Activated naive CD8-positive, alpha-beta T cell treated with anti-CD3 and anti-CD28 coated beads, Interleukin-2, amount 50 U/mL, for 24 hours (primary cell): ENCODE measurements around the gene GALK2.
"Not testable (repeated sequence)": the region's sequence is repeated elsewhere in the genome, so short reads cannot be mapped to it uniquely, and the experiment has no call there.

Experiments used
- ATAC-seq: fragments of 150-1000 bp; cut with Tn5 transposase; one replicate; pipeline ENCODE4 v1.10.0; 2021
- DNase-seq: peaks from one replicate; pipeline ENCODE4 v3.0.0; 2021
- H3K27ac Mint-ChIP-seq: one replicate; pipeline ENCODE4 v1.8.0; 2021; ENCODE audit warnings: mild to moderate bottlenecking, mixed read lengths
- H3K27me3 Mint-ChIP-seq: one replicate; pipeline ENCODE4 v1.8.0; 2021; ENCODE audit warnings: mixed read lengths
- H3K36me3 Mint-ChIP-seq: one replicate; pipeline ENCODE4 v1.8.0; 2021; ENCODE audit warnings: low read depth, mixed read lengths
- H3K4me1 Mint-ChIP-seq: one replicate; pipeline ENCODE4 v1.8.0; 2021; ENCODE audit warnings: mixed read lengths
- H3K4me3 Mint-ChIP-seq: one replicate; pipeline ENCODE4 v1.8.0; 2021; ENCODE audit warnings: mild to moderate bottlenecking, moderate library complexity, mixed read lengths
- H3K9me3 Mint-ChIP-seq: one replicate; pipeline ENCODE4 v1.8.0; 2021; ENCODE audit warnings: mixed read lengths

Gene GALK2

DNA sequence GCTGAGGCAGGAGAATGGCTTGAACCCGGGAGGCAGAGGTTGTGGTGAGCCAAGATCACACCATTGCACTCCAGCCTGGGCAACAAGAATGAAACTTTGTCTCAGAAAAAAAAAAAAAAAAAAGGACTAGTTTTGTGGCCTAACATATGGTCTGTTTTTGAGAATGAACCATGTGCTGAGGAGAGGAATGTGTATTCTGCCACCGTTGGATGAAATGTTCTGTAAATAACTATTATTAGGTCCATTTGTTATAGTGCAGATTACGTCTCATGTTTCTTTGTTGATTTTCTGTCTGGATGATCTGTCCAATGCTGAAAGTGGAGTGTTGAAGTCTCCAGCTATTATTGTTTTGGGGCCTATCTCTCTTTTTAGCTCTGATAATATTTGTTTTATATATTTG, 13.7 kb downstream of the GALK2 start:
- not testable (repeated sequence) for DNase-seq, H3K27me3 Mint-ChIP-seq, H3K4me3 Mint-ChIP-seq, H3K9me3 Mint-ChIP-seq, H3K27ac Mint-ChIP-seq, ATAC-seq
- peaks cover 13% of the 10 kb centered on the region for H3K4me1 Mint-ChIP-seq
- peaks cover 24% of the 10 kb centered on the region for H3K36me3 Mint-ChIP-seq

GRCh38 chr15:49185473-49185872, 15.4 kb downstream of the GALK2 start:
- H3K9me3 Mint-ChIP-seq = no peaks in the 10 kb centered on the region
- ATAC-seq = peak; percentile 46
- H3K27me3 Mint-ChIP-seq = no peaks in the 10 kb centered on the region
- H3K27ac Mint-ChIP-seq = no peak overlapping the region
- H3K4me3 Mint-ChIP-seq = no peak overlapping the region
- peaks cover 13% of the 10 kb centered on the region for H3K4me1 Mint-ChIP-seq
- peaks cover 24% of the 10 kb centered on the region for H3K36me3 Mint-ChIP-seq
- no peak for DNase-seq

- no peak for DNase-seq
- peaks cover 16% of the 10 kb centered on the region for H3K4me1 Mint-ChIP-seq
- H3K27me3 Mint-ChIP-seq = no peaks in the 10 kb centered on the region
- no peak overlapping the region for H3K27ac Mint-ChIP-seq
- no peak for ATAC-seq
- no peak overlapping the region for H3K4me3 Mint-ChIP-seq
- H3K36me3 Mint-ChIP-seq = peaks cover 17% of the 10 kb centered on the region
- H3K9me3 Mint-ChIP-seq = no peaks in the 10 kb centered on the region
These were observed 17.6 kb downstream of the GALK2 start for GRCh38 chr15:49187549-49188245.

- ATAC-seq (no peak), DNase-seq (no peak)
- Mint-ChIP-seq H3K27ac (no peak overlapping the region), H3K27me3 (no peaks in the 10 kb centered on the region), H3K4me1 (peaks cover 16% of the 10 kb centered on the region), H3K4me3 (no peak overlapping the region), H3K36me3 (peaks cover 17% of the 10 kb centered on the region), H3K9me3 (no peaks in the 10 kb centered on the region)
These were observed 18.9 kb downstream of the GALK2 start for GRCh38 chr15:49188933-49189332.

DNA sequence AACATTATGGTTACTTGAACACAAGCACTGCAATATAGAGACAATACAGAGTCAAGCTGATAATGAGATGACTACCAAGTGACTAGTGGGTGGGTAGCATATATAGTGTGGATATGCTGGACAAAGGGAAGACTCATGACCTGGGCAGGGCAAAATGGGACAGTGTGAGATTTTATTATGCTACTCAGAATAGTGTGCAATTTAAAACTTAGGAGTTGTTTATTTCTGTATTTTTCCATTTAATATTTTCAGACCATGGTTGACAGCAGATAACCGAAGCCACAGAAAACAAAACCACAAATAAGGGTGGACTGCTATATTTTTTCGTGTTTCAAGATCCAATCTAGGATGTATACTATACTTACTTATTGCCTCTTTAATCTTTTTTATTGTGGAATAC, 19.6 kb downstream of the GALK2 start:
- Mint-ChIP-seq H3K27ac (no peak overlapping the region), H3K4me1 (peaks cover 16% of the 10 kb centered on the region), H3K9me3 (no peaks in the 10 kb centered on the region), H3K36me3 (peaks cover 15% of the 10 kb centered on the region), H3K4me3 (no peak overlapping the region), H3K27me3 (no peaks in the 10 kb centered on the region)
- DNase-seq = no peak
- ATAC-seq = no peak

DNA sequence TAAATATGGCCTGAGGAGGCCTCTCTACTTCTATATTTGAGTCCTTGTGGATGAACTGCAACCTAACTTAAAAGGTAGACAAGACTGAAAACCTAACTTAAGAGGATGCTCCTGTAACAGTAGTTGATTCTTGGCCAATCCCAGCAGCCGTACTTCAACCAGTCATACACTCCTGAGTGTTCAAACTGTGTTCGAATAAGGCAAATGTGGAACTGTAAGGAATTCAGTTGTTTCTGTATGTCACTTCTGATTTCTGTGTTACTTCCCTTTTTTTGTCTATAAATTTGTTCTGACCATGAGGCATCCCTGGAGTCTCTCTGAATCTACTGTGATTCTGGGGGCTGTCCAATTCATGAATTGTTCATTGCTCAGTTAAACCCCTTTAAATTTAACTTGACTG, 20.5 kb downstream of the GALK2 start:
- no peaks in the 10 kb centered on the region for H3K9me3 Mint-ChIP-seq
- no peak for DNase-seq
- ATAC-seq = no peak
- H3K27ac Mint-ChIP-seq = no peak overlapping the region
- no peak overlapping the region for H3K4me3 Mint-ChIP-seq
- H3K4me1 Mint-ChIP-seq = peaks cover 11% of the 10 kb centered on the region
- no peaks in the 10 kb centered on the region for H3K27me3 Mint-ChIP-seq
- H3K36me3 Mint-ChIP-seq = peaks cover 9% of the 10 kb centered on the region

DNA sequence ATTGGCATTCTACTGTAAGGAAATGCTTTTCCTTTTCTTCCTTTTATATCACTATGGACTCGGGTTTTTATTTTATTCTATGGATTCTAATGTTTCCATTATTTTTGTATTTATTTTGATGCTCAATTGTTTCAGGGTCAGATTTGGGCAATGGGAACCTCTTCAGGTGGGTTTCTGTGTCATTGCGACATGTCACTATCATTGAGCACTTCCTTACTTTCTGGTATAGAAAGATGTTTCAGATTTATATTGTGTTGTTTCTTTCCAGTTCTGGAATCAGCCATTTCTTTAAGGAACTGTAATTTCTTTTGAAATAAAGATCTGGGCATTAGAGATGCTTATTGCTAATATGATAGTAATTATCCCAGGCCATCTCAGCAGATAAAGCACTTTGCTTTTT, 21.8 kb downstream of the GALK2 start:
- H3K27ac Mint-ChIP-seq = no peak overlapping the region
- no peak overlapping the region for H3K4me3 Mint-ChIP-seq
- H3K27me3 Mint-ChIP-seq = no peaks in the 10 kb centered on the region
- DNase-seq = no peak
- H3K4me1 Mint-ChIP-seq = peaks cover 8% of the 10 kb centered on the region
- H3K36me3 Mint-ChIP-seq = peaks cover 1% of the 10 kb centered on the region
- no peak for ATAC-seq
- H3K9me3 Mint-ChIP-seq = no peaks in the 10 kb centered on the region

- H3K27me3 Mint-ChIP-seq = no peaks in the 10 kb centered on the region
- no peak for ATAC-seq
- no peaks in the 10 kb centered on the region for H3K9me3 Mint-ChIP-seq
- no peak overlapping the region for H3K4me3 Mint-ChIP-seq
- H3K4me1 Mint-ChIP-seq = peaks cover 8% of the 10 kb centered on the region
- DNase-seq = no peak
- peaks cover 3% of the 10 kb centered on the region for H3K36me3 Mint-ChIP-seq
- no peak overlapping the region for H3K27ac Mint-ChIP-seq
These were observed 26.8 kb downstream of the GALK2 start for GRCh38 chr15:49196856-49197255.

DNA sequence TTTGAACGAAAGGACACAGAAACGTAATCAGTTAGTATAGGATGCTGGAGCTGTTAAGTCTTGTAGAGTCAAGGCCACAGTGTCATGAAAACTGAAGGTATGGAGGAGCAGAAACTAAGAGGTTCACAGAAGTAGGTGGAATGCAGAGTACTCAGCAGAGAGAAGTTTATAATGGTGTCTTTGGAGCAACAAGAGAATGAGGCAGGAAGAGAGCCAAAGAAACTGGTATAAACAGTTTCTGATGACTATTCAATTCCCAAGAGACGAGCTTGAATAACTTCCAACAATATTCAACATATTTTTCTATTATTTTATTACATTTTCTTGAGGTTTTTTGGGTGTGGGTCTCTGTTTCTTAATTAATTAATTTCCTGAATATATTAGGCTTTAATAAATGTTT, 29.6 kb downstream of the GALK2 start:
- Mint-ChIP-seq H3K36me3 (peaks cover 21% of the 10 kb centered on the region), H3K9me3 (peaks cover 1% of the 10 kb centered on the region), H3K4me1 (peaks cover 6% of the 10 kb centered on the region), H3K27me3 (no peaks in the 10 kb centered on the region), H3K27ac (no peak overlapping the region), H3K4me3 (no peak overlapping the region)
- ATAC-seq (no peak), DNase-seq (no peak)

DNA sequence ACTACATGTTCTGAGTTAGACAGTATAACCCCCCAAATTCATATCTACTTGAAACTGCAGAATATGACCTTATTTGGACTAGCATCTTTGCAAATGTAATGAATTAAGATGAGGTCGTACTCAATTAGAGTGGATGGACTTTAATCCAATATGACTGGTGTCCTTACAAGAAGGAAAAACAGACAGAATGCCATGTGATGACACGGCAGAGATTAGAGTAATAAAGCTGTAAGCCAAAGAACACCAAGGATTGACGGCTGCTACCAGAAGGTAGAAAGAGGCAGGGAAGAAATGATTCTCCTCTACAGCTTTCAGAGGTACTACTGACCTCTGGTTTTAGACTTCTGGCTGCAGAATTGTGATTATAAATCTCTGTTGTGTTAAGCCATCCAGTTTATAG, 30.3 kb downstream of the GALK2 start:
- ATAC-seq = no peak
- H3K27me3 Mint-ChIP-seq = no peaks in the 10 kb centered on the region
- H3K4me3 Mint-ChIP-seq = no peak overlapping the region
- H3K9me3 Mint-ChIP-seq = peaks cover 8% of the 10 kb centered on the region
- no peak overlapping the region for H3K27ac Mint-ChIP-seq
- no peak for DNase-seq
- H3K36me3 Mint-ChIP-seq = peaks cover 28% of the 10 kb centered on the region
- H3K4me1 Mint-ChIP-seq = peaks cover 6% of the 10 kb centered on the region

DNA sequence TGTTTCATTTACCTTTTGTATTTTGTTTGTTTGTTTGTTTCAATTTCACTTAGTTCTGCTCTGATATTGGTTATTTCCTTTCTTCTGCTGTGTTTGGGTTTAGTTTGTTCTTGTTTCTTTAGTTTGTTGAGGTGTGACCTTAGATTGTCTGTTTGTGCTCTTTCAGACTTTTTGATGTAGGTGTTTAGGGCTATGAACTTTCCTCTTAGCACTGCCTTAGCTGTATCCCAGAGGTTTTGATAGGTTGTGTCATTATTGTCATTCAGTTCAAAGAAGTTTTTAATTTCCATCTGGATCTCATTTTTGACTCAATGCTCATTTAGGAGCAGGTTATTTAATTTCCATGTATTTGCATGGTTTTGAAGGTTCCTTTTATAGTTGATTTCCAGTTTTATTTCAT, 38.1 kb downstream of the GALK2 start:
- not testable (repeated sequence) for H3K4me3 Mint-ChIP-seq, DNase-seq, H3K27ac Mint-ChIP-seq, ATAC-seq, H3K27me3 Mint-ChIP-seq, H3K4me1 Mint-ChIP-seq
- peaks cover 75% of the 10 kb centered on the region for H3K36me3 Mint-ChIP-seq
- H3K9me3 Mint-ChIP-seq = peaks cover 51% of the 10 kb centered on the region

GRCh38 chr15:49212897-49213296, 42.9 kb downstream of the GALK2 start:
- H3K4me1 Mint-ChIP-seq = no peaks in the 10 kb centered on the region
- H3K9me3 Mint-ChIP-seq = peaks cover 36% of the 10 kb centered on the region
- no peak overlapping the region for H3K27ac Mint-ChIP-seq
- no peaks in the 10 kb centered on the region for H3K27me3 Mint-ChIP-seq
- DNase-seq = no peak
- peaks cover 49% of the 10 kb centered on the region for H3K36me3 Mint-ChIP-seq
- no peak for ATAC-seq
- H3K4me3 Mint-ChIP-seq = no peak overlapping the region

DNA sequence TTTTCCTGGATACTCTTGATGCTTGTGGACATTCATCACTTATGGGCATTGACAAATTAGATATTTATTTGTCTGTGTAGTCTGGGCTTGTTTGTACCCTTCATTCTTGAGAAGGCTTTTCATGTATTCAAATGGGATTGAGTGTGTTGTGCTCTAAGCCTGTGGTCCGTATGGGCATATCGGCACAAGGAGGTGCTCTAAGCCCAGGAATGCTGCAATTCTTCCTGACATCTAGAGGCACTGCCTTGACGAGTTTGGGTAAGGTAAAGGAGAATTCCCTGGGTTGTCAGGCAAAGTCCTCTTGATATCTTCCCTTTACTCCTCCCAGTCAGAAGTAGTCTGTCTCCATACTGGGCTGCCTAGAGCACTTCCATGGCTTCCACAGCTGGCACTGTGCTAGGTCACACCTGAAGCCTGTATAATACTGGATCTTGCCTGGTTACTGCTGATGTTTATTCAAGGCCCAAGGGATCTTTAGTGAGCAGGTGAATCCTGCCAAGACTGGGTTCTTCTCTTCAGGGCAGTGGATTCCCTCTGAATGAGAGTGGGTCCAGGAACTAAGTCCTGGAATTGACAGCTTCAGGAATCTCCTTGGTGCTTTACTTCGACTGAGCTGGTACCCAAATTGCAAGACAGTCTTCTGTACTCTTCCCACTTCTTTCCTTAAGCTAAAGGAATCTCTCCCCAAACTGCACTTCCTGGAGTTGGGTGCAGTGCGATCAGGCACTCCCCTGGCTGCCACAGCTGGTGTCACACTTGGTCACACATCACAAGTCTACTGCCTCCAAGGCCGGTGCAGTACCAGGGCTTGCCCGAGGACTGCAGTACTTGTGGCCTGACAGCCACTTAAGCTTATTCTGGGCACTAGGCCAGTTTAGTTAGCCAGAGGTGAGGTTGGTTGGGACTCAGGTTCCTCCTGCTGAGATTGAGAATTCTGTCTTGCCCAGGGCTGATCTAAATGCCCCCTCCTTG, 46.0 kb downstream of the GALK2 start:
- Mint-ChIP-seq H3K27me3 (no peaks in the 10 kb centered on the region), H3K36me3 (peaks cover 46% of the 10 kb centered on the region), H3K27ac (no peak overlapping the region), H3K4me3 (no peak overlapping the region), H3K4me1 (no peaks in the 10 kb centered on the region), H3K9me3 (peaks cover 10% of the 10 kb centered on the region)
- no peak for DNase-seq
- no peak for ATAC-seq

DNA sequence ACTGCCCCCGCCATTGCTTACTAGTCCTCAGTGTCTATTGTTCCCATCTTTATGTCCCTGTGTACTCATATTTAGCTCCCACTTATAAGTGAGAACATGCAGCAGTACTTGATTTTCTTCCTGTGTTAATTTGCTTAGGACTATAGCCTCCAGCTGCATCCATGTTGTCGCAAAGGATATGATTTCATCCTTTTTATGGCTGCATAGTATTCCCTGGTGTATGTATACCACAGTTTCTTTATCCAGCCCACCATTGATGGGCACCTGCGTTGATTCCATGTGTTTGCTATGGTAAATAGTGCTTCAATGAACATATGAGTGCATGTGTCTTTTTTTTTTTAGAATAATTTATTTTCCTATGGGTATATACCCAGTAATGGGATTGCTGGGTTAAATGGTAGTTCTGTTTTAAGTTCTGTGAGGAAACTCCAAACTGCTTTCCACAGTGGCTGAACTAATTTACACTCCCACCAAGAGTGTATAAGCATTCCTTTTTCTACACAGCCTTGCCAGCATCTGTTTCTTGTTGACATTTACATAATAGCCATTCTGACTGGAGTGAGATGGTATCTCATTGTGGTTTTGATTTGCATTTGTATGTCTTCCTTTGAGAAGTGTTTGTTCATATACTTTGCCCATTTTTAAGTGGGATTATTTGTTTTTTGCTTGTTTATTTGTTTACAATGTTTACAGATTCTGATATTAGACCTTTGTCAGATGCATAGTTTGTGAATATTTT, 53.7 kb downstream of the GALK2 start:
- DNase-seq = no peak
- ATAC-seq = no peak
- peaks cover 27% of the 10 kb centered on the region for H3K9me3 Mint-ChIP-seq
- H3K27ac Mint-ChIP-seq = no peak overlapping the region
- peaks cover 53% of the 10 kb centered on the region for H3K36me3 Mint-ChIP-seq
- H3K4me3 Mint-ChIP-seq = no peak overlapping the region
- no peaks in the 10 kb centered on the region for H3K27me3 Mint-ChIP-seq
- peaks cover 15% of the 10 kb centered on the region for H3K4me1 Mint-ChIP-seq
